A549 (cell line): ENCODE measurements around the gene SPIRE2. TPM values are rescaled to one million over a fixed set of nuclear protein-coding genes. Genes with fewer than 3 reads are reported as not detected.

Experiments
- ATAC-seq, 2 experiments: fragments of 200-7000 bp in 1 of 2; fragments of >200 bp in 1 of 2; cut with Nextera tagmentation in 1 of 2; cut with Tn5 transposase in 1 of 2; 3 replicates each; pipeline versions ENCODE4 v1.8.0 to v1.9.1; 2018 to 2020; ENCODE audit warnings: mild to moderate bottlenecking in 1 of 2, moderate library complexity in 1 of 2
- CTCF ChIA-PET: fragments of 300-600 bp; sonication (Branson Sonifier 250); formaldehyde crosslinking; extraction: SDS; loops from one replicate; lab custom pipeline; 2021; ENCODE audit warnings: antibody characterized with exemption, inconsistent platforms; lab: Yijun Ruan, JAX
- POLR2A ChIA-PET: fragments of 350-600 bp; formaldehyde crosslinking; extraction: SDS; loops from one replicate; lab custom pipeline; 2021; ENCODE audit warnings: antibody characterized with exemption, inconsistent platforms; lab: Yijun Ruan, JAX
- DNase-seq, 2 experiments: peaks; one replicate each; pipeline versions ENCODE4 v3.0.0 to v3.0.0-alpha.2; 2011 to 2016; ENCODE audit warnings: low read depth in 1 of 2, low spot score in 1 of 2
- FAIRE-seq: peaks from 2 replicates; lab custom pipeline; 2011; peaks lifted over from hg19 to GRCh38; lab: Jason Lieb, UNC
- H3K27ac ChIP-seq, 2 experiments: fragments of >200 bp; sonication (Bioruptor Twin); formaldehyde crosslinking; 3 replicates each; pipeline ENCODE4 v1.5.1; 2016 to 2017
- H3K4me1 ChIP-seq: fragments of >200 bp; sonication (Bioruptor Twin); formaldehyde crosslinking; 3 replicates; pipeline ENCODE4 v1.6.1; 2016
- H3K4me2 ChIP-seq: fragments of >200 bp; sonication (Bioruptor Twin); formaldehyde crosslinking; 3 replicates; pipeline ENCODE4 v1.6.1; 2016
- H3K4me3 ChIP-seq: fragments of >200 bp; sonication (Bioruptor Twin); formaldehyde crosslinking; 3 replicates; pipeline ENCODE4 v1.5.1; 2016
- H3K9me3 ChIP-seq: fragments of >200 bp; sonication (Bioruptor Twin); formaldehyde crosslinking; 3 replicates; pipeline ENCODE4 v1.6.1; 2016
- BHLHE40 ChIP-seq: IDR thresholded peaks from 2 replicates; pipeline ENCODE4 v1.6.1; 2012; ENCODE audit warnings: low read depth, low read length, inconsistent platforms
- CHD2 ChIP-seq: fragments of 150-350 bp; IDR thresholded peaks from 2 replicates; pipeline ENCODE4 v1.6.1; 2014; ENCODE audit warnings: low read length; ENCODE audit not compliant: partially characterized antibody
- EP300 ChIP-seq, 2 experiments: fragments of >200 bp; sonication (Bioruptor Twin); formaldehyde crosslinking; IDR thresholded peaks; 2 replicates in 1 of 2; 3 replicates in 1 of 2; pipeline ENCODE4 v1.6.1; 2016 to 2017
- FOSL2 ChIP-seq, 2 experiments: fragments of 450-650 bp in 1 of 2; fragments of >200 bp in 1 of 2; sonication (Bioruptor Twin) in 1 of 2; formaldehyde crosslinking; IDR thresholded peaks; 2 replicates each; pipeline versions ENCODE4 v1.5.0 to v1.6.1; 2016 to 2020; ENCODE audit warnings: mild to moderate bottlenecking in 1 of 2, moderate library complexity in 1 of 2
- GATA3 ChIP-seq: IDR thresholded peaks from 2 replicates; pipeline ENCODE4 v1.6.1; 2012; ENCODE audit warnings: borderline replicate concordance
- HDAC2 ChIP-seq: fragments of 200-600 bp; sonication (generic); IDR thresholded peaks from 2 replicates; pipeline ENCODE4 v1.6.1; 2016
- HOXA7 ChIP-seq: fragments of 250-450 bp; sonication (Bioruptor Pico); IDR thresholded peaks from 2 replicates; pipeline ENCODE4 v1.5.0; 2020; ENCODE audit warnings: mild to moderate bottlenecking, moderate library complexity
- KDM5A ChIP-seq: fragments of 200-600 bp; sonication (generic); IDR thresholded peaks from 2 replicates; pipeline ENCODE4 v1.6.1; 2016; ENCODE audit warnings: antibody characterized with exemption, mild to moderate bottlenecking
- MYC ChIP-seq: IDR thresholded peaks from 2 replicates; pipeline ENCODE4 v1.6.1; 2012; ENCODE audit warnings: mild to moderate bottlenecking, inconsistent platforms, low read length, improper control_type of control experiment, borderline replicate concordance
- RARB ChIP-seq: fragments of 250-450 bp; sonication (Bioruptor Pico); IDR thresholded peaks from 2 replicates; pipeline ENCODE4 v1.8.0; 2021; ENCODE audit warnings: mild to moderate bottlenecking, moderate library complexity
- RCOR1 ChIP-seq: fragments of 150-350 bp; IDR thresholded peaks from 2 replicates; pipeline ENCODE4 v1.6.1; 2014; ENCODE audit warnings: antibody characterized with exemption, low read length, low read depth
- ZC3H11A ChIP-seq: fragments of 450-650 bp; IDR thresholded peaks from 2 replicates; pipeline ENCODE4 v1.6.1; 2014; ENCODE audit warnings: antibody characterized with exemption, mild to moderate bottlenecking
- ZNF302 ChIP-seq: fragments of 250-450 bp; sonication (Bioruptor Pico); IDR thresholded peaks from 2 replicates; pipeline ENCODE4 v1.9.0; 2021; ENCODE audit warnings: inconsistent platforms, mild to moderate bottlenecking, moderate library complexity
- WGBS: methylation state at CpG from one replicate; pipeline ENCODE4 v1.1.6; 2017; ENCODE audit errors: missing lambda C conversion rate; 5-methylcytosine and 5-hydroxymethylcytosine counted together
- polyA plus RNA-seq, 4 experiments: library from polyadenylated mRNA; depleted of rRNA in 3 of 4; stranded (reverse); fragments of >200 nt; fragmentation: RNase III in 1 of 4; extraction: RNeasy Plus Mini Kit Qiagen cat#74134 plus additional on column Dnase treatment in 1 of 4; gene quantifications; 2 replicates in 3 of 4; 3 replicates in 1 of 4; pipeline ENCODE4 v1.2.3, GENCODE V29; 2011 to 2017
- TF ChIP-seq, protein P1 (sequence below): fragments of 200-600 bp; sonication (generic); IDR thresholded peaks from 2 replicates; pipeline ENCODE4 v1.6.1; 2016; ENCODE audit warnings: antibody characterized with exemption, mild to moderate bottlenecking, moderate library complexity
- TF ChIP-seq, protein P2 (sequence below): IDR thresholded peaks from 2 replicates; pipeline ENCODE4 v1.6.1; 2012; ENCODE audit warnings: low read depth, borderline replicate concordance
- TF ChIP-seq, protein P3 (sequence below): fragments of >200 bp; sonication (Bioruptor Twin); formaldehyde crosslinking; IDR thresholded peaks from 2 replicates; pipeline ENCODE4 v1.6.1; 2016
- TF ChIP-seq, protein P4 (sequence below): fragments of 250-450 bp; sonication (Bioruptor Pico); IDR thresholded peaks from 2 replicates; pipeline ENCODE4 v1.5.0; 2021; ENCODE audit warnings: mild to moderate bottlenecking, moderate library complexity, borderline replicate concordance
- TF ChIP-seq, protein P5 (sequence below): fragments of 450-650 bp; IDR thresholded peaks from 2 replicates; pipeline ENCODE4 v1.6.1; 2014; ENCODE audit warnings: antibody characterized with exemption

Gene SPIRE2
- polyA plus RNA-seq, 2 of the 4 experiments (the other 2 are of a cell fraction): 6.0 to 9.9 TPM

DNA sequence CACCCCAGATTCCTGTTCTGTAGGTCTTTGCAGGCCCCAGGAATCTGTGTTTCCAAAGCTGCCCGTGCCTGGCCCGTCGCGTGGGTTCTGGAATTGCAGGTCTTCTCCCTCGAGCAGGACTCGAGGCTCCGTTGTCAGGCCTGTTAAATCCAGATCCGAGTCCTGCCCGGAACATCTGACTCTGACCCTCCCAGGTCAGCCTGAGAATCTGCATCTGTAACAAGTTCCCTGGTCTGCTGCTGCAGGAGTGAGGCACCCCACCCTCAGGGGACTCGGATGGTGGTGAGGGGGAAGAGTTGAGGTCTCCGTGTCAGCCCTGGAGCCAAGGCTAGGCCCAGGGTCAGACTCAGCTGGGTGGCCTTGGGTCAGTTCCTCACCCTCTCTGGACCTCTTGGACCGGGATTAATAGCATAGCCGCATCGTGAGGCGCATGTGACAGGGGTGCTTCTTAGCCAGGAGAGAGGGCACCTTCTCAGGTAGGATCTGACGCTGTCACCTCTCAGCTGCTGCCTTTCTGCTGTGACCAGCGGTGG lies 8.8 kb downstream of the SPIRE2 start:
- DNase-seq: no peak
- Histone ChIP-seq H3K4me1 (peaks cover 14% of the 10 kb centered on the region), H3K9me3 (no peaks in the 10 kb centered on the region), H3K4me3 (no peak overlapping the region), H3K4me2 (peak overlapping the region; percentile 66), H3K27ac (peak overlapping the region; percentile 57 to 67; a peak in 5 of 6 replicates)
- POLR2A ChIA-PET: interaction anchor here (0.9 kb wide), 1 partner anchor 36 kb away, joined by 5 read pairs; the partner anchor contains the start of gene TCF25
- ATAC-seq: peak; percentile 20; a peak in 2 of 6 replicates
- 90% methylated on average over 15 of the region's 17 CpGs for WGBS
- TF ChIP-seq, protein P1, sequence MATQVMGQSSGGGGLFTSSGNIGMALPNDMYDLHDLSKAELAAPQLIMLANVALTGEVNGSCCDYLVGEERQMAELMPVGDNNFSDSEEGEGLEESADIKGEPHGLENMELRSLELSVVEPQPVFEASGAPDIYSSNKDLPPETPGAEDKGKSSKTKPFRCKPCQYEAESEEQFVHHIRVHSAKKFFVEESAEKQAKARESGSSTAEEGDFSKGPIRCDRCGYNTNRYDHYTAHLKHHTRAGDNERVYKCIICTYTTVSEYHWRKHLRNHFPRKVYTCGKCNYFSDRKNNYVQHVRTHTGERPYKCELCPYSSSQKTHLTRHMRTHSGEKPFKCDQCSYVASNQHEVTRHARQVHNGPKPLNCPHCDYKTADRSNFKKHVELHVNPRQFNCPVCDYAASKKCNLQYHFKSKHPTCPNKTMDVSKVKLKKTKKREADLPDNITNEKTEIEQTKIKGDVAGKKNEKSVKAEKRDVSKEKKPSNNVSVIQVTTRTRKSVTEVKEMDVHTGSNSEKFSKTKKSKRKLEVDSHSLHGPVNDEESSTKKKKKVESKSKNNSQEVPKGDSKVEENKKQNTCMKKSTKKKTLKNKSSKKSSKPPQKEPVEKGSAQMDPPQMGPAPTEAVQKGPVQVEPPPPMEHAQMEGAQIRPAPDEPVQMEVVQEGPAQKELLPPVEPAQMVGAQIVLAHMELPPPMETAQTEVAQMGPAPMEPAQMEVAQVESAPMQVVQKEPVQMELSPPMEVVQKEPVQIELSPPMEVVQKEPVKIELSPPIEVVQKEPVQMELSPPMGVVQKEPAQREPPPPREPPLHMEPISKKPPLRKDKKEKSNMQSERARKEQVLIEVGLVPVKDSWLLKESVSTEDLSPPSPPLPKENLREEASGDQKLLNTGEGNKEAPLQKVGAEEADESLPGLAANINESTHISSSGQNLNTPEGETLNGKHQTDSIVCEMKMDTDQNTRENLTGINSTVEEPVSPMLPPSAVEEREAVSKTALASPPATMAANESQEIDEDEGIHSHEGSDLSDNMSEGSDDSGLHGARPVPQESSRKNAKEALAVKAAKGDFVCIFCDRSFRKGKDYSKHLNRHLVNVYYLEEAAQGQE: no peak
- TF ChIP-seq, protein P2, sequence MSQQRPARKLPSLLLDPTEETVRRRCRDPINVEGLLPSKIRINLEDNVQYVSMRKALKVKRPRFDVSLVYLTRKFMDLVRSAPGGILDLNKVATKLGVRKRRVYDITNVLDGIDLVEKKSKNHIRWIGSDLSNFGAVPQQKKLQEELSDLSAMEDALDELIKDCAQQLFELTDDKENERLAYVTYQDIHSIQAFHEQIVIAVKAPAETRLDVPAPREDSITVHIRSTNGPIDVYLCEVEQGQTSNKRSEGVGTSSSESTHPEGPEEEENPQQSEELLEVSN: no peak
- no peak for FAIRE-seq
- CTCF ChIA-PET: interaction anchor here (0.8 to 2.9 kb wide), 4 partner anchors 23 to 81 kb away, joined by 3 to 25 read pairs (median 3); partner anchors contain the start of gene MC1R

DNA sequence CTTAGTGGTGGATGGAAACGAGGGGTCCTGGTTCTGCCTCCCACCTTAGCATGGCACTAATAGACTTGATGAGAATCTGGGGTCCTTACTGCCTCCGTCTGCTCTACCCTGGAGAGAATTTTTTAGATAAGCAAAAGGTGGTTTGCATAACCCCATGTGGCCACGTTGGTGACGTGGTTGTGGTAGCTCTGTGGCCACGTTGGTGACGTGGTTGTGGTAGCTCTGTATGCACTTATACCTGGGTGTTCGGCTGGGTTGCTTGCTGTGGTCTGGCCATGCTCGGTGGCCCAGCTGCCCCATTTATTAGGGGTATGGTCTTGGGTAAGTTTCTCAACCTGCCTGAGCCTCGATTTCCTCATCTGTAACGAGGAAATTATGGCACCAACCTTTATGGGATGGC lies 13.0 kb downstream of the SPIRE2 start:
- Histone ChIP-seq H3K9me3 (no peaks in the 10 kb centered on the region), H3K4me1 (peaks cover 14% of the 10 kb centered on the region), H3K4me3 (no peak overlapping the region), H3K4me2 (no peak overlapping the region), H3K27ac (no peak overlapping the region)
- ATAC-seq (no peak), FAIRE-seq (no peak), DNase-seq (no peak)
- POLR2A ChIA-PET: no interaction called here
- CTCF ChIA-PET: interaction anchor here (1.0 to 5.5 kb wide), 3 partner anchors 20 to 89 kb away, joined by 3 to 31 read pairs (median 3); no protein-coding TSS in a partner anchor
- no peak for TF ChIP-seq EP300 (IDR thresholded peaks at IDR 0.05)
- no peak for TF ChIP-seq GATA3
- TF ChIP-seq ZNF302 (CRISPR knock-in tag): no peak
- TF ChIP-seq, protein P3, sequence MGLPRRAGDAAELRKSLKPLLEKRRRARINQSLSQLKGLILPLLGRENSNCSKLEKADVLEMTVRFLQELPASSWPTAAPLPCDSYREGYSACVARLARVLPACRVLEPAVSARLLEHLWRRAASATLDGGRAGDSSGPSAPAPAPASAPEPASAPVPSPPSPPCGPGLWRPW: no peak
- TF ChIP-seq HOXA7 (CRISPR knock-in tag): no peak
- TF ChIP-seq ZC3H11A: no peak
- TF ChIP-seq FOSL2 (IDR thresholded peaks at IDR 0.05): no peak
- no peak for TF ChIP-seq FOSL2 (CRISPR knock-in tag; IDR thresholded peaks at IDR 0.05)
- no peak for TF ChIP-seq RARB (CRISPR knock-in tag)
- TF ChIP-seq CHD2: no peak
- no peak for TF ChIP-seq MYC
- TF ChIP-seq, protein P4, sequence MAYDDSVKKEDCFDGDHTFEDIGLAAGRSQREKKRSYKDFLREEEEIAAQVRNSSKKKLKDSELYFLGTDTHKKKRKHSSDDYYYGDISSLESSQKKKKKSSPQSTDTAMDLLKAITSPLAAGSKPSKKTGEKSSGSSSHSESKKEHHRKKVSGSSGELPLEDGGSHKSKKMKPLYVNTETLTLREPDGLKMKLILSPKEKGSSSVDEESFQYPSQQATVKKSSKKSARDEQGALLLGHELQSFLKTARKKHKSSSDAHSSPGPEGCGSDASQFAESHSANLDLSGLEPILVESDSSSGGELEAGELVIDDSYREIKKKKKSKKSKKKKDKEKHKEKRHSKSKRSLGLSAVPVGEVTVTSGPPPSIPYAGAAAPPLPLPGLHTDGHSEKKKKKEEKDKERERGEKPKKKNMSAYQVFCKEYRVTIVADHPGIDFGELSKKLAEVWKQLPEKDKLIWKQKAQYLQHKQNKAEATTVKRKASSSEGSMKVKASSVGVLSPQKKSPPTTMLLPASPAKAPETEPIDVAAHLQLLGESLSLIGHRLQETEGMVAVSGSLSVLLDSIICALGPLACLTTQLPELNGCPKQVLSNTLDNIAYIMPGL (CRISPR knock-in tag): no peak
- TF ChIP-seq, protein P5, sequence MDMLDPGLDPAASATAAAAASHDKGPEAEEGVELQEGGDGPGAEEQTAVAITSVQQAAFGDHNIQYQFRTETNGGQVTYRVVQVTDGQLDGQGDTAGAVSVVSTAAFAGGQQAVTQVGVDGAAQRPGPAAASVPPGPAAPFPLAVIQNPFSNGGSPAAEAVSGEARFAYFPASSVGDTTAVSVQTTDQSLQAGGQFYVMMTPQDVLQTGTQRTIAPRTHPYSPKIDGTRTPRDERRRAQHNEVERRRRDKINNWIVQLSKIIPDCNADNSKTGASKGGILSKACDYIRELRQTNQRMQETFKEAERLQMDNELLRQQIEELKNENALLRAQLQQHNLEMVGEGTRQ: no peak
- no peak for TF ChIP-seq KDM5A
- no peak for TF ChIP-seq RCOR1
- no peak for TF ChIP-seq HDAC2
- no peak for TF ChIP-seq BHLHE40
- WGBS: 91% methylated on average over 10 of the region's 10 CpGs
